ENCODE data around the gene TTYH3. TPM values are rescaled to one million over a fixed set of nuclear protein-coding genes. Genes with fewer than 3 reads are reported as not detected.

The TTYH3 gene
- total and polyA plus RNA-seq, 9 of the 15 experiments (the other 6 are each of a cell fraction or from before 2014, with no cell fraction given) = 0.01 to 5.5 (median 1.1) TPM

- Histone ChIP-seq H3K36me3 (ENCODE audit: control insufficient read depth, insufficient read depth, low read length) (no peaks in the 10 kb centered on the region), H3K4me2 (ENCODE audit: insufficient read depth, low read length) (0 out of 2 replicates have a peak overlapping the region, but pooled peaks have one; percentile 25), H3K27ac (ENCODE audit: extremely low read depth, low read depth, low read length) (no peak overlapping the region), H3K4me1 (replicated peaks in 1 of 2; ENCODE audit: control insufficient read depth in 2 of 2, insufficient read depth in 2 of 2, low read length in 2 of 2) (peaks cover 18 to 73% of the 10 kb centered on the region in 2 experiments), H2AFZ (ENCODE audit: low read depth, low read length) (no peak overlapping the region), H3K9me1 (ENCODE audit: control insufficient read depth, insufficient read depth, low read length) (no peaks in the 10 kb centered on the region), H3K4me3 (no peak overlapping the region), H3K9ac (ENCODE audit: insufficient read depth in 1 of 2, low read depth in 2 of 2, low read length in 2 of 2) (peak overlapping the region in 1 of 2 experiments; percentile 92; a peak in 2 of 4 replicates), H3K9me3 (replicated peaks; ENCODE audit: control insufficient read depth, insufficient read depth, low read depth, low read length) (no peaks in the 10 kb centered on the region), H4K20me1 (replicated peaks; ENCODE audit: control insufficient read depth, insufficient read depth, low read length) (peaks cover 15% of the 10 kb centered on the region), H3K79me2 (ENCODE audit: control insufficient read depth, insufficient read depth, low read length) (no peaks in the 10 kb centered on the region; the same call in 2 of the 3 replicates), H3K27me3 (ENCODE audit: control insufficient read depth in 2 of 2, insufficient read depth in 2 of 2, low read length in 2 of 2) (no peaks in the 10 kb centered on the region; a peak in 1 of 5 replicates)
- WGBS (ENCODE audit: insufficient coverage, low coverage, missing lambda C conversion rate) = 40% methylated on average over 22 of the region's 22 CpGs
- DNase-seq (ENCODE audit: extremely low read depth in 1 of 4, low spot score in 3 of 4) (peak in 1 of 4 experiments; percentile 39), ATAC-seq (peak; percentile 16), FAIRE-seq (peak; percentile 67)
- BruUV-seq (replicated peaks) = no TSS peak
- intact Hi-C loops (cut with micrococcal nuclease) = no loop called here
- ChIA-PET CTCF (ENCODE audit: low intra/inter-chr PET ratio) (no interaction called here), POLR2A (interaction anchor here (0.7 to 2.3 kb wide), 3 partner anchors 9 to 75 kb away, joined by 3 to 6 read pairs (median 3); partner anchors contain the start of gene IQCE)
- in situ Hi-C loops (cut with MboI) = no loop called here
- no peak for TF ChIP-seq ZNF699 (CRISPR knock-in tag; IDR thresholded peaks at IDR 0.05; ENCODE audit: insufficient replicate concordance)
- TF ChIP-seq TARDBP (IDR thresholded peaks at IDR 0.05) = no peak
- peak in 1 of 3 experiments; percentile 21 for TF ChIP-seq YY1 (IDR thresholded peaks at IDR 0.05; ENCODE audit: borderline replicate concordance in 1 of 3, control insufficient read depth in 1 of 3, extremely low read depth in 1 of 3, insufficient read depth in 3 of 3, insufficient read length in 1 of 3, insufficient replicate concordance in 2 of 3, low read depth in 1 of 3, low read length in 2 of 3)
- TF ChIP-seq EGR1 (conservative IDR thresholded peaks at IDR 0.05) = peak; percentile 61
- no peak for TF ChIP-seq ADNP (tag; IDR thresholded peaks at IDR 0.05)
- no peak for TF ChIP-seq FOXP1 (CRISPR knock-in tag; IDR thresholded peaks at IDR 0.05)
- no peak for TF ChIP-seq CCNT2 (IDR thresholded peaks at IDR 0.05; ENCODE audit: borderline replicate concordance, extremely low read depth, insufficient read length, low read depth, low read length)
- 0 out of 2 replicates have a peak, but pooled peaks have one; percentile 44 for TF ChIP-seq ZNF740 (CRISPR knock-in tag; IDR thresholded peaks at IDR 0.05)
- no peak for TF ChIP-seq ZNF740 (tag; IDR thresholded peaks at IDR 0.05)
- 0 out of 2 replicates have a peak, but pooled peaks have one; percentile 44 for TF ChIP-seq FOXK1 (CRISPR knock-in tag; IDR thresholded peaks at IDR 0.05; ENCODE audit: borderline replicate concordance)
- TF ChIP-seq JUND (IDR thresholded peaks at IDR 0.05; ENCODE audit: borderline replicate concordance, low read depth, low read length) = 0 out of 2 replicates have a peak, but pooled peaks have one; percentile 39
- no peak for TF ChIP-seq JUND (tag; IDR thresholded peaks at IDR 0.05; ENCODE audit: borderline replicate concordance, low read depth, low read length)
- peak; percentile 62 for TF ChIP-seq FOSL1 (tag; conservative IDR thresholded peaks at IDR 0.05)
These were observed 1.9 kb downstream of the TTYH3 start for GRCh38 chr7:2633538-2634266.
